Bronchial epithelial cell (primary cell): ENCODE data around the gene TSBP1. TPM values are rescaled to one million over a fixed set of nuclear protein-coding genes. Genes with fewer than 3 reads are reported as not detected.
"Not testable (repeated sequence)": the region's sequence is repeated elsewhere in the genome, so short reads cannot be mapped to it uniquely, and the experiment has no call there.

Experiments
- DNase-seq: peaks from one replicate; pipeline ENCODE4 v3.0.0-alpha.2; 2010; ENCODE audit warnings: low read depth
- FAIRE-seq: peaks from 2 replicates; lab custom pipeline; 2011; peaks lifted over from hg19 to GRCh38; lab: Jason Lieb, UNC
- H3K27me3 ChIP-seq: 2 replicates; pipeline ENCODE4 v1.5.1; 2011; ENCODE audit warnings: low read length; ENCODE audit not compliant: control insufficient read depth, insufficient read depth
- H3K36me3 ChIP-seq: 2 replicates; pipeline ENCODE4 v1.5.1; 2011; ENCODE audit warnings: low read length; ENCODE audit not compliant: control insufficient read depth, insufficient read depth
- H3K4me3 ChIP-seq: 2 replicates; pipeline ENCODE4 v1.5.1; 2011; ENCODE audit warnings: mild to moderate bottlenecking, low read depth, low read length, control low read depth
- CTCF ChIP-seq: IDR thresholded peaks from 2 replicates; pipeline ENCODE4 v1.5.1; 2011; ENCODE audit warnings: mild to moderate bottlenecking, moderate library complexity, low read length, control low read depth, inconsistent platforms; ENCODE audit not compliant: insufficient read depth, severe bottlenecking
- total RNA-seq: library from RNA; depleted of rRNA; stranded (reverse); fragments of >200 nt; gene quantifications from 2 replicates; pipeline ENCODE4 v1.2.1, GENCODE V29; 2014

TSBP1 gene
- total RNA-seq, 1 donor from 2014 or later: not detected

GRCh38 chr6:32291543-32291942 is 80.2 kb downstream of the TSBP1 start:
- no peak for FAIRE-seq
- DNase-seq: no peak
- TF ChIP-seq CTCF: no peak
- H3K4me3 ChIP-seq: no peak overlapping the region
- no peaks in the 10 kb centered on the region for H3K36me3 ChIP-seq
- no peaks in the 10 kb centered on the region for H3K27me3 ChIP-seq

GRCh38 chr6:32290886-32291450 is 80.7 kb downstream of the TSBP1 start:
- FAIRE-seq: no peak
- TF ChIP-seq CTCF: no peak
- Histone ChIP-seq H3K36me3 (no peaks in the 10 kb centered on the region), H3K27me3 (no peaks in the 10 kb centered on the region), H3K4me3 (no peak overlapping the region)
- DNase-seq: no peak

GRCh38 chr6:32288426-32288825 is 83.3 kb downstream of the TSBP1 start:
- TF ChIP-seq CTCF: no peak
- FAIRE-seq (no peak), DNase-seq (no peak)
- Histone ChIP-seq H3K4me3 (no peak overlapping the region), H3K27me3 (no peaks in the 10 kb centered on the region), H3K36me3 (no peaks in the 10 kb centered on the region)

GRCh38 chr6:32273801-32274577 is 97.7 kb downstream of the TSBP1 start:
- not testable (repeated sequence) for H3K36me3 ChIP-seq, H3K27me3 ChIP-seq, DNase-seq, H3K4me3 ChIP-seq
- peak; percentile 55 for FAIRE-seq

- FAIRE-seq (no peak), DNase-seq (no peak)
- TF ChIP-seq CTCF: no peak
- Histone ChIP-seq H3K36me3 (no peaks in the 10 kb centered on the region), H3K27me3 (no peaks in the 10 kb centered on the region), H3K4me3 (no peak overlapping the region)
Measured at GRCh38 chr6:32271429-32271828, 100.3 kb downstream of the TSBP1 start.

GRCh38 chr6:32268459-32268858 is 103.2 kb downstream of the TSBP1 start:
- FAIRE-seq, H3K27me3 ChIP-seq, H3K4me3 ChIP-seq, H3K36me3 ChIP-seq, DNase-seq: not testable (repeated sequence)
